ENCODE results near the gene HACD1. TPM values are rescaled to one million over a fixed set of nuclear protein-coding genes. Genes with fewer than 3 reads are reported as not detected.
"Not testable (repeated sequence)": the region's sequence is repeated elsewhere in the genome, so short reads cannot be mapped to it uniquely, and the experiment has no call there.

Gene HACD1
- total and polyA plus RNA-seq, 8 donors: 11.5 to 142 (median 24.7) TPM

DNA sequence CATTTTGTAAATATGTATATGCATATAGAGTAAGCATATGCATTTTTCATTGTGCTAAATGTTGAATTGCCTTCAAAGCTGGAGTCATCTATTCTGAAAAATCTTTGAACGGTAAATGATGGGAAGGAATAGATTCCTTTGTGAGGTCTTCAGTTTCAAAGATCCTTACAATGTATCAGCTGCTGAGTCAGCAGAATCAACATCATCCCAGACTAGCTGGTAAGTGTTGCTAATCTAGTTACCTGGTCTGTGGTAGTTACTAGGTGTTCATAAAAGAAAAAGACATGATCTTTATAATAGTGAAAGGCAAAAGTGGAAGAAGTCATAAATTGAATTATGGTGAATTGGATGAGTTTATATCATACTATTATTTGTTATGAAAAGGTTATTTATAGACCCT lies 16.2 kb upstream of the HACD1 start:
- 71 to 85% (median 72%) methylated on average over 1 of the region's 1 CpG for WGBS, 5 donors
- Histone ChIP-seq H3K4me3 (no peak overlapping the region), H3K36me3 (no peaks in the 10 kb centered on the region), H3K9me3 (no peaks in the 10 kb centered on the region), H3K4me1 (no peaks in the 10 kb centered on the region), H3K27ac (no peak overlapping the region), H3K27me3 (no peaks in the 10 kb centered on the region)
- DNase-seq: no peak
- intact Hi-C loops (cut with DNase I; ENCODE audit: low total_unique reads): no loop called here
- TF ChIP-seq, protein P1, sequence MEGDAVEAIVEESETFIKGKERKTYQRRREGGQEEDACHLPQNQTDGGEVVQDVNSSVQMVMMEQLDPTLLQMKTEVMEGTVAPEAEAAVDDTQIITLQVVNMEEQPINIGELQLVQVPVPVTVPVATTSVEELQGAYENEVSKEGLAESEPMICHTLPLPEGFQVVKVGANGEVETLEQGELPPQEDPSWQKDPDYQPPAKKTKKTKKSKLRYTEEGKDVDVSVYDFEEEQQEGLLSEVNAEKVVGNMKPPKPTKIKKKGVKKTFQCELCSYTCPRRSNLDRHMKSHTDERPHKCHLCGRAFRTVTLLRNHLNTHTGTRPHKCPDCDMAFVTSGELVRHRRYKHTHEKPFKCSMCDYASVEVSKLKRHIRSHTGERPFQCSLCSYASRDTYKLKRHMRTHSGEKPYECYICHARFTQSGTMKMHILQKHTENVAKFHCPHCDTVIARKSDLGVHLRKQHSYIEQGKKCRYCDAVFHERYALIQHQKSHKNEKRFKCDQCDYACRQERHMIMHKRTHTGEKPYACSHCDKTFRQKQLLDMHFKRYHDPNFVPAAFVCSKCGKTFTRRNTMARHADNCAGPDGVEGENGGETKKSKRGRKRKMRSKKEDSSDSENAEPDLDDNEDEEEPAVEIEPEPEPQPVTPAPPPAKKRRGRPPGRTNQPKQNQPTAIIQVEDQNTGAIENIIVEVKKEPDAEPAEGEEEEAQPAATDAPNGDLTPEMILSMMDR (IDR thresholded peaks at IDR 0.05): no peak
- TF ChIP-seq POLR2AphosphoS5 (IDR thresholded peaks at IDR 0.05) (no peak), EP300 (IDR thresholded peaks at IDR 0.05) (no peak), POLR2A (IDR thresholded peaks at IDR 0.05) (no peak)

DNA sequence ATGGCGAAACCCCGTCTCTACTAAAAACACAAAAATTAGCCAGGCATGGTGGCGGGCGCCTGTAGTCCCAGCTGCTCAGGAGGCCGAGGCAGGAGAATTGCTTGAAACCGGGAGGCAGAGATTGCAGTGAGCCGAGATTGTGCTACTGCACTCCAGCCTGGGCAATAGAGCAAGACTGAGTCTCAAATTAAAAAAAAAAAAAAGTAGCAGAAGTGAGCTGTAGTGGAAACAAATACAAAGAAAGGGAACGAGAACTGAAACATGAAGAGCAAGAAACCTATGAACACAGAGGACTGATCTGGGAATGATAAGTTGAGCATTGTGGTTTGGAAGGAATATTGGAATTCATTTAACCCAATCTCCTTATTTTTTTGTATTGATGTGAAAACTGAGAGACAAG lies 15.4 kb upstream of the HACD1 start:
- H3K9me3 ChIP-seq; DNase-seq; H3K27me3 ChIP-seq; H3K4me1 ChIP-seq; intact Hi-C loops (cut with DNase I; ENCODE audit: low total_unique reads); H3K27ac ChIP-seq; H3K4me3 ChIP-seq; H3K36me3 ChIP-seq: not testable (repeated sequence)
- 82 to 89% (median 83%) methylated on average over 8 of the region's 8 CpGs for WGBS, 5 donors

DNA sequence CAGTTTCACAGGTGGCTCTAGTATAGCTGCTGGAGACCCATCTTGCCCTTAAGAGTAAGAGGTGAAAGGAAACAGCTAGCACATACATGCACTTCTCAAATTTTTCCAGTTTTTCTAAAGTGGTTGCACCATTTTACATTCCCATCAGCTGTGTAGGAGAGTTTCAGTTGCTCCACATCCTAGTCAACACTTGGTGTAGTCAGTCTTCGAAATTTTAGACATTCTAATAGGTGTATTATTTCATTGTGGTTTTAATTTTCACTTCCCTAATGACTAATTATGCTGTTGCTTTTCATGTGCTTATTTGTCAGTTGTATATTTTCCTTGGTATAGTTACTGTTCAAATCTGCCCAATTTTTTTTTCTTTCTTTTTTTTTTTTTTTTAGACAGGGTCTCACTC lies 9.5 kb upstream of the HACD1 start:
- Histone ChIP-seq H3K27ac (no peak overlapping the region), H3K4me3 (no peak overlapping the region), H3K9me3 (no peaks in the 10 kb centered on the region), H3K27me3 (no peaks in the 10 kb centered on the region), H3K4me1 (no peaks in the 10 kb centered on the region), H3K36me3 (no peaks in the 10 kb centered on the region)
- intact Hi-C loops (cut with DNase I; ENCODE audit: low total_unique reads): no loop called here
- WGBS, 5 donors: 44 to 74% (median 70%) methylated on average over 1 of the region's 1 CpG
- no peak for TF ChIP-seq EP300 (IDR thresholded peaks at IDR 0.05)
- TF ChIP-seq POLR2AphosphoS5 (IDR thresholded peaks at IDR 0.05): no peak
- TF ChIP-seq POLR2A (IDR thresholded peaks at IDR 0.05): no peak
- TF ChIP-seq, protein P1 (IDR thresholded peaks at IDR 0.05): no peak
- DNase-seq: no peak

DNA sequence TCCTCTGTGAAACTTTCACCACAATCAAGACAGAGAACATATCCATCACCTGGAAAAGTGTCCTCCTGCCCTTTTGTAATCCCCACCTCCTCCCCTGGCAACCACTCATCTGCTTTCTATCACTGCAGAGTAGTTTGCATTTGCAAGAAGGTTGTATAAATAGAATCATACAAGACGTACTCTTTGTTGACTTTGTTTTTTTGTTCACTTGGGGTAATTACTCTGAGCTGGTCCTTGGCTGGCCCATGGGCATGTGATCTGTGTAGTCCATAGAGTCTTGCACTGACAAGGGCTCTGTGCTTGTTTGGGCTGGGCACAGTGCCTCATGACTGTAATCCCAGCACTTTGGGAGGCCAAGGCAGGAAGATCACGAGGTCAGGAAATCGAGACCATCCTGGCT lies 7.8 kb upstream of the HACD1 start:
- H3K4me1 ChIP-seq: no peaks in the 10 kb centered on the region
- H3K9me3 ChIP-seq: no peaks in the 10 kb centered on the region
- no peaks in the 10 kb centered on the region for H3K36me3 ChIP-seq
- no peaks in the 10 kb centered on the region for H3K27me3 ChIP-seq
- TF ChIP-seq EP300 (IDR thresholded peaks at IDR 0.05) (no peak), POLR2A (IDR thresholded peaks at IDR 0.05) (no peak), POLR2AphosphoS5 (IDR thresholded peaks at IDR 0.05) (no peak)
- TF ChIP-seq, protein P1 (IDR thresholded peaks at IDR 0.05): no peak
- intact Hi-C loops (cut with DNase I; ENCODE audit: low total_unique reads): no loop called here
- 48 to 58% (median 49%) methylated on average over 3 of the region's 3 CpGs for WGBS, 5 donors
- H3K4me3 ChIP-seq: no peak overlapping the region
- DNase-seq: no peak
- H3K27ac ChIP-seq: no peak overlapping the region

DNA sequence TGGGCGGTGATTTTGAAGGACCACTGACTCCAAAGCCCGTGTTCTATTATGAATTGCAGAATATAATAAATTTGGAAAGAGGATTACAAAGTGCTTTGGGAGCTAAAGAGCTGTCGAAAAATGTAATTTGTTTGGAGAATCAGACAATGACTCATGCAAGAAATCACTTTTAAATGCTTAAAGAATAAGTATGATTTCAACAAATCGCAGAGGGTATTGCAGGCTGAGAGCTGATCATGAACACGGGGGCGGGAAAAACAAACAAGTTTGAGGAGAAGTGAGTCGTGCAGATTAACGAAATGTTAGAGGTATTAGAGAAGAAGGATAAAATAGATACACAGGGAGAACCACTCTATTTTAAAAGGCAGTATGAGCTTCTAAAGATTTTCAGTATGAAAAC lies 4.9 kb upstream of the HACD1 start:
- Histone ChIP-seq H3K27me3 (peaks cover 0 to 5% (median 0%) of the 10 kb centered on the region in 3 donors), H3K27ac (no peak overlapping the region), H3K4me3 (no peak overlapping the region), H3K9me3 (no peaks in the 10 kb centered on the region), H3K36me3 (no peaks in the 10 kb centered on the region), H3K4me1 (peaks cover 6 to 10% (median 8%) of the 10 kb centered on the region in 4 donors)
- DNase-seq: no peak
- intact Hi-C loops (cut with DNase I; ENCODE audit: low total_unique reads): no loop called here
- TF ChIP-seq EP300 (IDR thresholded peaks at IDR 0.05) (no peak), POLR2AphosphoS5 (IDR thresholded peaks at IDR 0.05) (no peak), POLR2A (IDR thresholded peaks at IDR 0.05) (no peak)
- TF ChIP-seq, protein P1 (IDR thresholded peaks at IDR 0.05): no peak
- 53 to 62% (median 61%) methylated on average over 8 of the region's 8 CpGs for WGBS, 5 donors
